Lung microvascular endothelial cell (primary cell): ENCODE data around the gene DLG1. TPM values are rescaled to one million over a fixed set of nuclear protein-coding genes. Genes with fewer than 3 reads are reported as not detected.
"Not testable (repeated sequence)": the region's sequence is repeated elsewhere in the genome, so short reads cannot be mapped to it uniquely, and the experiment has no call there.

Experiments
- DNase-seq, 2 donors: peaks; one replicate each; pipeline versions ENCODE4 v3.0.0 to v3.0.0-alpha.2; 2010; ENCODE audit warnings: low read depth in 2 of 2
- total RNA-seq: library from RNA; depleted of rRNA; stranded (reverse); fragments of >200 nt; gene quantifications from 2 replicates; pipeline ENCODE4 v1.2.1, GENCODE V29; 2014

The DLG1 gene
- total RNA-seq, 1 donor from 2014 or later = 80.2 TPM

- no peak for DNase-seq
Observed at GRCh38 chr3:197212290-197212689, 86.1 kb downstream of the DLG1 start.

DNA sequence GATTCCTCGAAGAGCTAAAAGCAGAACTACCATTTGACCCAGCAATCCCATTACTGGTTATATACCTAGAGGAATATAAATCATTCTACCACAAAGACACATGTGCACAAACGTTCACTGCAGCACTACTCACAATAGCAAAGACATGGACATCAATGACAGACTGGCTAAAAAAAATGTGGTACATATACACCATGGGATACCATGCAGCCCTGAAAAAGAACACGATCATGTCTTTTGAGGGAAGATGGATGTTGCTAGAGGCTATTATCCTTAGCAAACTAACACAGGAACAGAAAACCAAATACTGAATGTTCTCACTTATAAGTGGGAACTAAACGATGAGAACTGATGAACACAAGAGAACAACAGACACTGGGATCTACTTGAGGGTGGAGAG lies 86.7 kb downstream of the DLG1 start:
- not testable (repeated sequence) for DNase-seq

GRCh38 chr3:197209366-197210260 lies 88.8 kb downstream of the DLG1 start:
- DNase-seq = no peak

DNA sequence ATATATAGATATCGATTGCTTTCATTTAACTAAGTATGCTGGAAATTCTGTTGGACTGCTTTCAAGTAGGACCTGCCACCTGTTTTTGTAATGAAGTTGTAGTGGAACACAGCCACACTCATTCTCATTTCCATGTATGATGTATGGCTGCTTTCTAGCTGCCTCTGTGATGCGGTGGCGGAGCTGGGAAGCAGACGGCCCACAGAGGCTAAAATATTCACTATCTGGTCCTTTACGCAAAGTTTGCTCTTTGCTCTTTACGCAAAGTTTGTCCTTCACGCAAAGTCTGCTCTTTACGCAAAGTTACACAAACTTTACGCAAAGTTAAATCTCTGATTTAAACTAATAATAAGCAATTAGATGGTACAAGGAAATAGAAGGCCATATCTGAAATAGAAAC lies 91.5 kb downstream of the DLG1 start:
- DNase-seq = no peak

DNA sequence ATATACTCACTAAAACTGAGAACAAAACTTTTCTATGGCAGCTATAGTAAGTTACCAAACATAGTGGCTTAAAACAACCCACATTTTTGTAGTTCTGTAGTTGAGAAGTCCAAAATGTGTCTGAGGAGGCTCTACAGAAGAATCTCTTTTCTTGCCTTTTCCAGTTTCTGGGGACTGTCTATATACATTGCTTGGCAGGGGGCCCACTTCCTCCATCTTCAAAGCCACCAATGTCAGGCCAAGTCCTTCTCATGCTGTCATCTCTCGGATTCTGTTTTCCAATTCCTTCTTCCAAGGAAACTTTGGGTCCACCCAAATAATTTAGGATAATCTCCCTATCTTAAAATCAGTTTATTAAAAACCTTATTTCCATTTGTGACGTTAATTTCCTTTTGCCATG lies 92.7 kb downstream of the DLG1 start:
- no peak for DNase-seq

DNA sequence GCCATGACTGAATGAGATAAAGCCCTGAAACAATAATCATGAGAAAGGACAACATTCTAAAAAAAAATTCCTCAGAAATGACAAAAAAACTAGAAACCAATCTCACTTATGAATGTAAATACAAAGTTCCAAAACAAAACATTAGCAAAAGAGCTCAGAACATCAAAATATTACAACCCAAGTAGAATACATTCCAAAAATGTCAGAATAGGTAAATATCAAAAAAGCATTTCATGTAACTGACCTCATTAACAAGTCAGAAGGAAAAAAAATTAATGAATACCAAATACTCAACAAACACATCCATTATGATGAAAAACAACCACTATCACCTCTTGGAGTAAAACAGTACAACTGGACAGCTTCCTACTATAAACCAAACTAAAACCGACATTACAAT lies 93.1 kb downstream of the DLG1 start:
- DNase-seq = no peak

DNA sequence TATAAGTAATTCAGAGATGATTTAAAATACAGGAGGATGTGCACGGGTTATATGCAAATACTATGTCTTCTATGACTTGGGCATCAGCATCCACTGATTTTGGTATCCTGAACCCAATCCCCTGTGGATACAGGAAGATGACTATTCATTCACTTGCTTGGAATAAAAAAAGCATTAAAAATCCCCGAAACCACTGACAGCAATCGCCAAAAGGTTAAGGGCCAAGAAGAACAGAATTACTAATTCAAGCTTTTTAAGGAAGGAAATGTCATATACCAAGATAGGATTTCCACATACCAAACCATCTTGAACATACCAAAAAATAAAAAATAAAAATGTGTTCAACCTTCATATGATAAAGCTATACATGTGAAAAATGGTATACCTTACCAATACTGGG lies 93.7 kb downstream of the DLG1 start:
- peak in 1 of 2 donors; percentile 31 for DNase-seq

DNA sequence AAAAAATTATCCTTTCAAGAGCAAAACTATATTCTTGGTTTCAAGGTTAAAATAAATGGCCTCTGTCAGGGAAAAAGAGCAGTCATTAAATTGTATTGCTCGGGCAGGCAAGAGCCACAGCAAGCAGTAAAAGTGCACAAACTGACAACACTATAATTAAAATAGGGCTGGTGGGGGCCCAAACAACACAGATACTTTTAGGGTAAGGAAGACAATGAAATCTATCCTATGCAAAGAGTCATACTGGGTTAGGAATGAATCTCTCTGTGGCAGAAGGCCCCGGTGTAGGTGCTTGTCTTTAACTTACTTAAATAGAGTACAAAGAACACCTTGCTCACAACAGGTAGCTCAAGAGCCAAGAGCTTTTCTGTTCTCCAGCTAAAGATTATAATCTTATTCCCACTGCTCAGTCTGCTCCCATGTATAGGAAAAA lies 94.7 kb downstream of the DLG1 start:
- DNase-seq = no peak

GRCh38 chr3:197202694-197203093 lies 95.7 kb downstream of the DLG1 start:
- DNase-seq = no peak

DNA sequence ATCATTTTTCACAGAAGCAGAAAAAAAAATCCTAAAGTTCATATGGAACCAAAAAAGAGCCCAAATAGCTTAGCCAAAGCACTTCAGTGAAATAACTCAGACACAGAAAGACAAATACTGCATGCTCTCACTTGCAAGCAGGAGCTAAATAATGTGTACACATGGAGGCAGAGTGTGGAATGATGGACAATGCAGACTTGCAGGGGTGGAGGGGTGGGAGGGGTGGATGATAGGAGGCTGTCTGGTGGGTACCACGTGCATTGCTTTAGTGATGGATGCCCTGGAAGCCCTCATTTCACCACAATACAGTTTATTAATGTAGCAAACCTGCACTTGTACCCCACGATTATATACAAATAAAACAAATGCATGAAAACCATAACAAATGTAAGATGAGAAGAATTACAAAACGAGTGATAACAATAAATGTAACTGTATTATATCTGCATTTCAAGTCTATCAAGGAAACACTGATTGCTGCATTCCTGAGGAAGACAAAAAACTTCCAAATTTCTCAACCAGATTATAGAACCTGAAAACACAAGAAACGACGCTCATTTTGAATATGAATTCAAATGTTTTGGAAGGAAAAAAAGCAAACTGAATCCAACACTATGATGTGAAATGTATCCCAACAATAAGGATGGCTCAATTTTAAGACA lies 96.5 kb downstream of the DLG1 start:
- no peak for DNase-seq

DNA sequence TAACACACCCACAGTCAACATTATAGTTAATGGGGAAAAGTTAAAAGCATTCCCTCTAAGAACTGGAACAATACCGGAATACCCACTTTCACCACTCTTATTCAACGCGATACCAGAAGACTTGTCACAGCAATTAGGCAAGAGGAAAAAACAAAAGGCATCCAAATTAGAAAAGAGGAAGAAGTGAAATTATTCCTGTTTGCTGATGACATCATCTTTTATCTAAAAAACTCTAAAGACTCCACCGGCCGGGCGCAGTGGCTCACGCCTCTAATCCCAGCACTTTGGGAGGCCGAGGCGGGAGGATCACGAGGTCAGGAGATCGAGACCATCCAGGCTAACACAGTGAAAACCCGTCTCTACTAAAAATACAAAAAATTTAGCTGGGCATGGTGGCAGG lies 97.6 kb downstream of the DLG1 start:
- DNase-seq = not testable (repeated sequence)

DNA sequence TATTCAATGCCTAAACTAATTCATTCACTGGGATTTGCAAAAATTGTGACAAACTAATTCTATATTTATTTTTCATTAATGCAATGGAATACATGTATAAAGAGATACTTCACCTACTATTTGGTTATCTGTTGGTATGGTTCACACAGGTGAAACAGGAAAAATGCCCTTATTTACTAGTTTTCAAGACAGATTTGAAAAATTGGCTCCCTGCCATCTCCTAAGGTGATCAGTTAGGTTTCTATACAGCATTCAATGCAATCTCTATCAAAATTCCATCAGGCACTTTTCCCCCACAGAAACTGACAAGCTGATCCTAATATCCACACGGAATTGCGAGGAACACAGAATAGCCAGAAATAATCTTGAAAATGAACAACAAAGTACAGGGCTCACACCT lies 101.1 kb downstream of the DLG1 start:
- DNase-seq = no peak

DNA sequence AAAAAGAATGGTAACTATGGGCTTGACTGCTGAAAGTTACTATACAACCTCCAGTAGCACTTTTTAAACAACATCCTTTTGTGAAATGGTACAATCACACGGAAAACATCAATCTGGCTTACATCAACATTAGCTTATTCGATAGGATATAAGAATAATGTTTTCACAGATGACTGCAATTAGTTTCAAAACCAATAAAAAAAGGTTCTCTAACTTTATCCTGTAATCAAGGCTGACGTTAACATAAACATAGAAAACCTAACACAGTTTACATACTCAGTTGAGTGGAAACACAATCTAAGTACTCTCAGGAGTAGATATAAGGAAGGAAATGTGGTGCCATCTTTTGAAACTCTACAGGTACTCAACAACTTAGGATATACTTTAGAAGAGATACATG lies 102.2 kb downstream of the DLG1 start:
- no peak for DNase-seq

GRCh38 chr3:197195326-197195725 lies 103.1 kb downstream of the DLG1 start:
- DNase-seq = no peak

DNA sequence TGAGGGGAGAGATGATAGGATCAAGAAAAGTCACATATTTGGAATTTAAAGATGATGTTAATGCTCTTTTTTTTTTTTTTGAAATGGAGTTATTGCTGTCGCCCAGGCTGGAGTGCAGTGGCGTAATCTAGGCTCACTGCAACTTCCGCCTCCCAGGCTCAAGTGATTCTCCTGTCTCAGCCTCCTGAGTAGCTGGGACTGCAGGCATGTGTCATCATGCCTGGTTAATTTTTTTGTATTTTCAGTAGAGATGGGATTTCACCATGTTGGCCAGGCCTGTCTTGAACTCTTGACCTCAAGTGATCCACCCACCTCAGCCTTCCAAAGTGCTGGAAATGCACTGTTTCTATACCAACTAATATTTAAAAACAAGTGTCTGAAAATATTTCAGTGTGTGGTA lies 104.7 kb downstream of the DLG1 start:
- DNase-seq = not testable (repeated sequence)

- no peak for DNase-seq
Observed at GRCh38 chr3:197191897-197192296, 106.5 kb downstream of the DLG1 start.

- peak in 1 of 2 donors; percentile 22 for DNase-seq
Observed at GRCh38 chr3:197189623-197190022, 108.8 kb downstream of the DLG1 start.

GRCh38 chr3:197188963-197189362 lies 109.4 kb downstream of the DLG1 start:
- no peak for DNase-seq

- peak; percentile 69 to 83 for DNase-seq
Observed at GRCh38 chr3:197186887-197187588, 111.4 kb downstream of the DLG1 start.

GRCh38 chr3:197183582-197183981 lies 114.8 kb downstream of the DLG1 start:
- no peak for DNase-seq

GRCh38 chr3:197181741-197182140 lies 116.7 kb downstream of the DLG1 start:
- peak in 1 of 2 donors; percentile 61 for DNase-seq

- no peak for DNase-seq
Observed at GRCh38 chr3:197178998-197179397, 119.4 kb downstream of the DLG1 start.
